Adrenal gland (tissue), 5 donors: ENCODE data around the gene LIMS4.
"Not testable (repeated sequence)": the region's sequence is repeated elsewhere in the genome, so short reads cannot be mapped to it uniquely, and the experiment has no call there.

Source experiments
- POLR2A ChIP-seq, 2 donors: fragments of 450-650 bp; IDR thresholded peaks; one replicate each; pipeline ENCODE4 v1.6.1; 2017; ENCODE audit warnings: antibody characterized with exemption in 2 of 2, mild to moderate bottlenecking in 2 of 2, moderate library complexity in 1 of 2
- TF ChIP-seq, protein P1 (sequence below), 6 experiments: fragments of 450-650 bp in 4 of 6; fragments of 200-600 bp in 2 of 6; sonication (generic) in 1 of 6; IDR thresholded peaks; 1 replicate in 5 of 6; 2 replicates in 1 of 6; pipeline versions ENCODE4 v1.5.1 to v1.8.0; 2016 to 2021; ENCODE audit warnings: antibody characterized with exemption in 6 of 6, mild to moderate bottlenecking in 2 of 6, moderate library complexity in 1 of 6
- donor health status: DM: no; HTN: no; CAD: no.

DNA sequence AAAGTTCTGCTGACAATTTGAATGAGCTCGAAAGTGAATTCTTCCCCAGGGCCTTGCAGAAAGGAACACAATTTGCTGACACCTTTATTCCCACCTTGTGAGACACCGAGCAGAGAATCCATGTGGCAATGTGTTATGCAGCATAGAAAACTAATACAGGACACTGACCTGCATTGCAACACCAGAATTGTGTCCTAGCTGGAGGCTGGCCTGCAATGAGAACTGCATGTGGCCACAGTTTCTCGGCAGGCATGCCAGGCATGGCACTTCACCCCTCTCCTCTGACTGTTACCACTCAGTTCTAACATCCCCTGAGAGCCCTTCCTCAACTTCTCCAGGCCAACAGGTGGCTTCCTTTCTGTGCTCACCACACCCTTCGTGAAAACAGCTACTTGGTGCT lies 46.9 kb downstream of the LIMS4 start:
- not testable (repeated sequence) for TF ChIP-seq POLR2A (IDR thresholded peaks at IDR 0.05)
- TF ChIP-seq, protein P1, sequence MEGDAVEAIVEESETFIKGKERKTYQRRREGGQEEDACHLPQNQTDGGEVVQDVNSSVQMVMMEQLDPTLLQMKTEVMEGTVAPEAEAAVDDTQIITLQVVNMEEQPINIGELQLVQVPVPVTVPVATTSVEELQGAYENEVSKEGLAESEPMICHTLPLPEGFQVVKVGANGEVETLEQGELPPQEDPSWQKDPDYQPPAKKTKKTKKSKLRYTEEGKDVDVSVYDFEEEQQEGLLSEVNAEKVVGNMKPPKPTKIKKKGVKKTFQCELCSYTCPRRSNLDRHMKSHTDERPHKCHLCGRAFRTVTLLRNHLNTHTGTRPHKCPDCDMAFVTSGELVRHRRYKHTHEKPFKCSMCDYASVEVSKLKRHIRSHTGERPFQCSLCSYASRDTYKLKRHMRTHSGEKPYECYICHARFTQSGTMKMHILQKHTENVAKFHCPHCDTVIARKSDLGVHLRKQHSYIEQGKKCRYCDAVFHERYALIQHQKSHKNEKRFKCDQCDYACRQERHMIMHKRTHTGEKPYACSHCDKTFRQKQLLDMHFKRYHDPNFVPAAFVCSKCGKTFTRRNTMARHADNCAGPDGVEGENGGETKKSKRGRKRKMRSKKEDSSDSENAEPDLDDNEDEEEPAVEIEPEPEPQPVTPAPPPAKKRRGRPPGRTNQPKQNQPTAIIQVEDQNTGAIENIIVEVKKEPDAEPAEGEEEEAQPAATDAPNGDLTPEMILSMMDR (IDR thresholded peaks at IDR 0.05) = not testable (repeated sequence)
